Activated CD4-positive, CD25-positive, alpha-beta regulatory T cell treated with anti-CD3 and anti-CD28 coated beads, Interleukin-2, amount 50 U/mL, for 24 hours (primary cell): ENCODE results near the gene GNAI1.

ENCODE experiments used
- ATAC-seq, 2 donors: fragments of 150-1000 bp; cut with Tn5 transposase; one replicate each; pipeline ENCODE4 v1.10.0; 2021; ENCODE audit warnings: mild to moderate bottlenecking in 1 of 2, moderate library complexity in 1 of 2

Gene GNAI1

GRCh38 chr7:80257756-80258155 lies 123.1 kb downstream of the GNAI1 start:
- no peak for ATAC-seq

GRCh38 chr7:80260606-80261005 lies 126.0 kb downstream of the GNAI1 start:
- ATAC-seq, result no peak

DNA sequence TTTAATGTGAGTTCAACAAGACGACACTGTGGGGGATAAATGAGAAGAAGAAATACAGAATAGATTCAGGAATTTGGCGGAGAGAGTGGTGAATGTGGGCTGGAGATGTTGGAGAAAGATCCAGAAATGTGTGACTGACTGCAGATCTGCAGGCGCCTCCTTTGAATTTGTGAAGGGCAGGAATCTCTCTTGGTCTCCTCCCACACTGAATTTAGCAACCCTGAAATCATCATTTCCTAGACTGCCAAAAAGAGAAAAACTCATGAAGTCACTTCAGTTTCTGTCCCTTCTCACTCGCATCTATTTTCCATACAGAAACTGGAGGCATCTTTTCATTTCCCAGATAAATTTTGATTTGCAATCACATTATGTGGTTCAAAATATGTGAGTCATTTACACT lies 128.7 kb downstream of the GNAI1 start:
- no peak for ATAC-seq

GRCh38 chr7:80263821-80264220 lies 129.2 kb downstream of the GNAI1 start:
- ATAC-seq, result no peak

DNA sequence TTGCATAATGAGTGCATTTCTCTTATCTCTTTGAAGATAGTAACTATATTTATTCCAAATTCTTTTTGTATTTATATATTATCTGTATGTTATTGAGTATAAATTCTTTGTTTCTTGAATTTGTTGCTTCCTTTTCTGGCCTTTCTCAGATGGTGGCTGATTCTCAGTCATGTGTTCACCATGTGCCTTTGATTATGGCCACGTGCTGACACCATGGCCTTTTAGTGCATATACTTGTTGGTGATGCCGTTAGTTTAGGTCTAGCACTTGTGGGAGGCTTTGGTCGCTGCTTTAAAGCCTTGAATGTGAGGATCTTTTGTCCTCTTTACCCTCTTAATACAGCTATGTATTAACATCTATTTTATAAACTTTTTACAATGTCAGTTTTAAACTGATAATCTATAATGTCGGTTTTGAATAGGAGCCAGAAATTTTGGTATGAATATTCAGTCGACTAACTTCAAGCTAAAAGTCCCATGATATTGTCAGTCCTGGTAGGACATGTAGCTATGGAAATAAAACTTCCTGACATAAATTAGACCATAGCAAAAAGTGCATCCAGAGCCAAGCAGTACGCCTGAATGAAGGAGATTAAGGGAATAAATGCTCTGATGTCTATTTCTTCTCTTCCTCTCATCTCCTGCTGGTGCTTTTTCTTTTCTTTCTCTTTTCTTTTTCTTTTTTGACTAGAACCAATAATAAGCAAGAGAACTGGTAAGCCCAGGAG lies 130.3 kb downstream of the GNAI1 start:
- ATAC-seq, result no peak

- ATAC-seq, result no peak
Observed at GRCh38 chr7:80272560-80273239, 138.1 kb downstream of the GNAI1 start.

- no peak for ATAC-seq
Observed at GRCh38 chr7:80273327-80273726, 138.7 kb downstream of the GNAI1 start.

GRCh38 chr7:80275192-80275605 lies 140.6 kb downstream of the GNAI1 start:
- no peak for ATAC-seq
